AG08395 (cell line): ENCODE data around the gene RTTN.
A peak's percentile ranks its signal among the peaks of the same experiment; 100 is the strongest.

Experiments used
- DNase-seq: peaks from one replicate; pipeline ENCODE4 v3.0.0; 2012; ENCODE audit warnings: mixed read lengths, low spot score

Gene RTTN

GRCh38 chr18:70028734-70029133 is 176.8 kb downstream of the RTTN start:
- no peak for DNase-seq

GRCh38 chr18:70028084-70028483 is 177.4 kb downstream of the RTTN start:
- no peak for DNase-seq

GRCh38 chr18:70025580-70025979 is 179.9 kb downstream of the RTTN start:
- DNase-seq, result no peak

GRCh38 chr18:70024829-70025228 is 180.7 kb downstream of the RTTN start:
- no peak for DNase-seq

GRCh38 chr18:70024093-70024492 is 181.4 kb downstream of the RTTN start:
- DNase-seq, result no peak

- DNase-seq, result no peak
Observed at GRCh38 chr18:70022636-70023035, 182.9 kb downstream of the RTTN start.

- no peak for DNase-seq
Observed at GRCh38 chr18:70021498-70021897, 184.0 kb downstream of the RTTN start.

- no peak for DNase-seq
Observed at GRCh38 chr18:70021043-70021442, 184.4 kb downstream of the RTTN start.

GRCh38 chr18:70019991-70020390 is 185.5 kb downstream of the RTTN start:
- DNase-seq, result no peak

GRCh38 chr18:70019136-70019535 is 186.4 kb downstream of the RTTN start:
- DNase-seq, result no peak

- no peak for DNase-seq
Observed at GRCh38 chr18:70015127-70015526, 190.4 kb downstream of the RTTN start.

GRCh38 chr18:70005580-70005979 is 199.9 kb downstream of the RTTN start:
- no peak for DNase-seq

GRCh38 chr18:70004696-70005095 is 200.8 kb downstream of the RTTN start:
- DNase-seq, result no peak

- no peak for DNase-seq
Observed at GRCh38 chr18:69999656-70000055, 205.8 kb downstream of the RTTN start.

GRCh38 chr18:69998523-69998987 is 206.9 kb downstream of the RTTN start:
- DNase-seq, result no peak

GRCh38 chr18:69996951-69997798 is 208.3 kb downstream of the RTTN start:
- no peak for DNase-seq

GRCh38 chr18:69996417-69996816 is 209.1 kb downstream of the RTTN start:
- DNase-seq, result no peak

GRCh38 chr18:69995774-69996173 is 209.7 kb downstream of the RTTN start:
- no peak for DNase-seq

- peak; percentile 15 for DNase-seq
Observed at GRCh38 chr18:69992776-69993175, 212.7 kb downstream of the RTTN start.

GRCh38 chr18:69987870-69988269 is 217.6 kb downstream of the RTTN start:
- no peak for DNase-seq

- DNase-seq, result no peak
Observed at GRCh38 chr18:69985239-69985638, 220.2 kb downstream of the RTTN start.

- no peak for DNase-seq
Observed at GRCh38 chr18:69982417-69982816, 223.1 kb downstream of the RTTN start.

- DNase-seq, result no peak
Observed at GRCh38 chr18:69981948-69982347, 223.5 kb downstream of the RTTN start.
